Thyroid gland (tissue), 4 donors: ENCODE results near the gene ERC1.

Experiments
- CTCF ChIP-seq, 6 experiments: fragments of 200-600 bp in 3 of 6; fragments of 450-650 bp in 3 of 6; sonication (generic) in 3 of 6; IDR thresholded peaks; one replicate each; pipeline ENCODE4 v1.5.1; 2016 to 2019; ENCODE audit warnings: antibody characterized with exemption in 6 of 6, mild to moderate bottlenecking in 2 of 6, inconsistent platforms in 1 of 6, moderate library complexity in 1 of 6
- POLR2A ChIP-seq, 2 donors: fragments of 450-650 bp; IDR thresholded peaks; one replicate each; pipeline ENCODE4 v1.6.1; 2017; ENCODE audit warnings: antibody characterized with exemption in 2 of 2, mild to moderate bottlenecking in 2 of 2, moderate library complexity in 1 of 2

- TF ChIP-seq POLR2A (IDR thresholded peaks at IDR 0.05) = no peak
- no peak for TF ChIP-seq CTCF (IDR thresholded peaks at IDR 0.05)
Measured at GRCh38 chr12:1167784-1168183, 176.8 kb downstream of the ERC1 start.
